Endothelial cell of umbilical vein (primary cell): ENCODE measurements around the gene ZNF672. TPM values are rescaled to one million over a fixed set of nuclear protein-coding genes. Genes with fewer than 3 reads are reported as not detected.

Experiments
- BruUV-seq: library from RNA; stranded (reverse); fragments of 400-500 nt; replicated peaks from 2 replicates; lab custom pipeline; 2021; lab: Mats Ljungman, UMichigan
- CTCF ChIA-PET: fragments of 300-600, 350-600 bp; sonication (Branson Sonifier 250); formaldehyde crosslinking; loops from one replicate; lab custom pipeline; 2021; ENCODE audit warnings: antibody characterized with exemption, inconsistent platforms; lab: Charles Lee
- POLR2A ChIA-PET: fragments of 300-600, 350-600 bp; sonication (Branson Sonifier 250); formaldehyde crosslinking; loops from one replicate; lab custom pipeline; 2021; ENCODE audit warnings: antibody characterized with exemption, inconsistent platforms; lab: Charles Lee
- DNase-seq: peaks from one replicate; pipeline ENCODE4 v3.0.0-alpha.2; 2011; ENCODE audit warnings: low read depth, low spot score
- FAIRE-seq: peaks from 2 replicates; lab custom pipeline; 2011; peaks lifted over from hg19 to GRCh38; lab: Jason Lieb, UNC
- H2AFZ ChIP-seq: 2 replicates; pipeline ENCODE4 v1.6.0; 2012; ENCODE audit warnings: low read depth, low read length, control low read depth, inconsistent platforms
- H3K27ac ChIP-seq: 2 replicates; pipeline ENCODE4 v1.5.1; 2011; ENCODE audit warnings: low read depth, mild to moderate bottlenecking, control low read depth, low read length, moderate library complexity; ENCODE audit not compliant: insufficient read depth
- H3K27me3 ChIP-seq, 2 experiments: 2 replicates each; pipeline versions ENCODE4 v1.6.0 to v1.6.1; 2011; ENCODE audit warnings: low read length in 2 of 2, mixed read lengths in 1 of 2; ENCODE audit not compliant: control insufficient read depth in 2 of 2, insufficient read depth in 2 of 2
- H3K36me3 ChIP-seq, 2 experiments: 2 replicates in 1 of 2; 3 replicates in 1 of 2; pipeline ENCODE4 v1.5.1; 2011; ENCODE audit warnings: low read length in 2 of 2, mild to moderate bottlenecking in 1 of 2, moderate library complexity in 1 of 2; ENCODE audit not compliant: control insufficient read depth in 2 of 2, insufficient read depth in 2 of 2; ENCODE audit errors: extremely low read depth in 1 of 2
- H3K4me1 ChIP-seq: 3 replicates; pipeline ENCODE4 v1.5.1; 2011; ENCODE audit warnings: mild to moderate bottlenecking, low read length; ENCODE audit not compliant: control insufficient read depth, insufficient read depth; ENCODE audit errors: extremely low read depth
- H3K4me2 ChIP-seq: 2 replicates; pipeline ENCODE4 v1.6.1; 2011; ENCODE audit warnings: low read length, control low read depth, mixed read lengths; ENCODE audit not compliant: insufficient read depth
- H3K4me3 ChIP-seq, 3 experiments: fragments of 200-600 bp in 1 of 3; sonication (generic), shearing (Covaris generic) in 1 of 3; replicated peaks in 1 of 3; 2 replicates each; pipeline ENCODE4 v1.5.1; 2011 to 2016; ENCODE audit warnings: control low read depth in 3 of 3, low read length in 3 of 3, mild to moderate bottlenecking in 2 of 3, inconsistent platforms in 1 of 3, low read depth in 1 of 3, moderate library complexity in 1 of 3; ENCODE audit not compliant: insufficient read depth in 1 of 3
- H3K79me2 ChIP-seq: 2 replicates; pipeline ENCODE4 v1.6.0; 2012; ENCODE audit warnings: low read length, inconsistent platforms; ENCODE audit not compliant: control insufficient read depth, insufficient read depth
- H3K9ac ChIP-seq: replicated peaks from 2 replicates; pipeline ENCODE3; 2011; ENCODE audit warnings: low read length, control low read depth; ENCODE audit not compliant: insufficient read depth; ENCODE audit errors: extremely low read depth
- H3K9me1 ChIP-seq: replicated peaks from 3 replicates; pipeline ENCODE4 v1.6.0; 2011; ENCODE audit warnings: mild to moderate bottlenecking, low read length; ENCODE audit not compliant: control insufficient read depth, insufficient read depth; ENCODE audit errors: extremely low read depth
- H3K9me3 ChIP-seq: replicated peaks from 2 replicates; pipeline ENCODE4 v1.5.1; 2012; ENCODE audit warnings: low read length, inconsistent platforms; ENCODE audit not compliant: control insufficient read depth, insufficient read depth
- H4K20me1 ChIP-seq: replicated peaks from 2 replicates; pipeline ENCODE3; 2011; ENCODE audit warnings: mild to moderate bottlenecking, low read length; ENCODE audit not compliant: control insufficient read depth, insufficient read depth; ENCODE audit errors: extremely low read depth
- EZH2 ChIP-seq: IDR thresholded peaks from 2 replicates; pipeline ENCODE4 v1.6.1; 2012; ENCODE audit warnings: borderline replicate concordance, low read depth, mild to moderate bottlenecking, moderate library complexity, low read length, inconsistent platforms; ENCODE audit not compliant: severe bottlenecking
- FOS ChIP-seq: IDR thresholded peaks from 2 replicates; pipeline ENCODE4 v1.6.1; 2011; ENCODE audit warnings: mild to moderate bottlenecking, low read length, moderate library complexity, borderline replicate concordance; ENCODE audit not compliant: insufficient read depth
- GATA2 ChIP-seq: IDR thresholded peaks from 2 replicates; pipeline ENCODE4 v1.7.0; 2011; ENCODE audit warnings: low read depth, mild to moderate bottlenecking, moderate library complexity, mixed read lengths, low read length; ENCODE audit not compliant: insufficient read length, insufficient read depth
- JUN ChIP-seq: IDR thresholded peaks from 2 replicates; pipeline ENCODE4 v1.6.1; 2011; ENCODE audit warnings: borderline replicate concordance, low read depth; ENCODE audit not compliant: insufficient read length, insufficient read depth
- MAX ChIP-seq: IDR thresholded peaks from 2 replicates; pipeline ENCODE4 v1.6.1; 2011; ENCODE audit not compliant: insufficient read depth, insufficient read length
- MYC ChIP-seq: IDR thresholded peaks from one replicate; pipeline ENCODE4 v1.6.1; 2011; ENCODE audit warnings: mild to moderate bottlenecking, low read depth, low read length
- POLR2A ChIP-seq: IDR thresholded peaks from 2 replicates; pipeline ENCODE4 v1.6.1; 2012; ENCODE audit warnings: low read depth, mild to moderate bottlenecking, control low read depth, low read length
- POLR2AphosphoS5 ChIP-seq: IDR thresholded peaks from 2 replicates; pipeline ENCODE4 v1.6.1; 2012; ENCODE audit warnings: low read depth, mild to moderate bottlenecking, control low read depth, low read length, moderate library complexity; ENCODE audit not compliant: insufficient read depth
- dilution Hi-C: fragments of 300-500 bp; cut with MboI; formaldehyde crosslinking; loops from one replicate; pipeline ENCODE4 v1.15.0; 2019; ENCODE audit warnings: low sequenced_read_pairs; ENCODE audit not compliant: extremely low pct_ligation_motif_present
- intact Hi-C: fragments of 100-400 bp; cut with micrococcal nuclease; formaldehyde crosslinking; loops from one replicate; pipeline ENCODE4 v1.10.0; 2022
- polyA plus RNA-seq, 4 experiments: library from polyadenylated mRNA; depleted of rRNA in 3 of 4; stranded (reverse) in 3 of 4; unstranded in 1 of 4; fragments of >200 nt; gene quantifications; 2 replicates each; pipeline versions ENCODE4 v1.2.1 to v1.2.3, GENCODE V29; 2011 to 2012; ENCODE audit warnings: missing spikeins in 1 of 4
- total RNA-seq: library from RNA; stranded (reverse); gene quantifications from 2 replicates; pipeline ENCODE4 v1.2.3, GENCODE V29; 2021
- TF ChIP-seq, protein P1 (sequence below), 2 donors: IDR thresholded peaks; 1 replicate in 1 of 2; 2 replicates in 1 of 2; pipeline ENCODE4 v1.5.1; 2011; ENCODE audit warnings: low read length in 2 of 2, mild to moderate bottlenecking in 2 of 2, moderate library complexity in 2 of 2, control low read depth in 1 of 2, inconsistent platforms in 1 of 2, low read depth in 1 of 2; ENCODE audit not compliant: insufficient read depth in 1 of 2; ENCODE audit errors: extremely low read depth in 1 of 2

The ZNF672 gene
- total and polyA plus RNA-seq, 2 donors (not counting 3 experiments of a cell fraction or from before 2014, with no cell fraction given): 20.1 to 29.6 TPM

DNA sequence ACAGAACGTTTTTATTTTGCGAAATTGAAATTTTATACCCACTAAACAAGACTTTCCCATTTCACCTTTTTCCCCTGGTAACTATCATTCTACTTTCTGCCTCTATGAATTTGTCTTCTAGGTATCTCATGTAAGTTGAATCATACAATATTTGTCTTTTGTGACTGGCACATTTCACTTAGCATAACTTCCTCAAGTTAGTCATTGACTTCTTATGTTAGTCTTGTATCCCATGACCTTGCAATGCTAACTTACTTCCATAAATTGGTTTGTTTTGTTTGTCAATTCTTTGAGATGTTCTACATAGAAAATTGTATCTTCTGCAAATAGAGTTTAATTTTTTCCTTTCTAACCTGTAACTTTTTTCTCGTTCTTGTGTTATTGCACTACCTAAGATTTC lies 39.2 kb upstream of the ZNF672 start:
- no peaks in the 10 kb centered on the region for H3K36me3 ChIP-seq
- H3K4me1 ChIP-seq: no peaks in the 10 kb centered on the region
- no peaks in the 10 kb centered on the region for H3K9me1 ChIP-seq
- CTCF ChIA-PET: no interaction called here
- no peaks in the 10 kb centered on the region for H3K79me2 ChIP-seq
- dilution Hi-C loops: no loop called here
- H3K27me3 ChIP-seq: no peaks in the 10 kb centered on the region
- no peak overlapping the region for H3K27ac ChIP-seq
- no peaks in the 10 kb centered on the region for H4K20me1 ChIP-seq
- H2AFZ ChIP-seq: no peak overlapping the region
- DNase-seq: no peak
- no peak for TF ChIP-seq EZH2
- TF ChIP-seq GATA2: no peak
- TF ChIP-seq MYC: no peak
- no peak for TF ChIP-seq JUN
- TF ChIP-seq FOS: no peak
- no peak for TF ChIP-seq POLR2AphosphoS5
- TF ChIP-seq POLR2A: no peak
- TF ChIP-seq MAX: no peak
- TF ChIP-seq, protein P1, sequence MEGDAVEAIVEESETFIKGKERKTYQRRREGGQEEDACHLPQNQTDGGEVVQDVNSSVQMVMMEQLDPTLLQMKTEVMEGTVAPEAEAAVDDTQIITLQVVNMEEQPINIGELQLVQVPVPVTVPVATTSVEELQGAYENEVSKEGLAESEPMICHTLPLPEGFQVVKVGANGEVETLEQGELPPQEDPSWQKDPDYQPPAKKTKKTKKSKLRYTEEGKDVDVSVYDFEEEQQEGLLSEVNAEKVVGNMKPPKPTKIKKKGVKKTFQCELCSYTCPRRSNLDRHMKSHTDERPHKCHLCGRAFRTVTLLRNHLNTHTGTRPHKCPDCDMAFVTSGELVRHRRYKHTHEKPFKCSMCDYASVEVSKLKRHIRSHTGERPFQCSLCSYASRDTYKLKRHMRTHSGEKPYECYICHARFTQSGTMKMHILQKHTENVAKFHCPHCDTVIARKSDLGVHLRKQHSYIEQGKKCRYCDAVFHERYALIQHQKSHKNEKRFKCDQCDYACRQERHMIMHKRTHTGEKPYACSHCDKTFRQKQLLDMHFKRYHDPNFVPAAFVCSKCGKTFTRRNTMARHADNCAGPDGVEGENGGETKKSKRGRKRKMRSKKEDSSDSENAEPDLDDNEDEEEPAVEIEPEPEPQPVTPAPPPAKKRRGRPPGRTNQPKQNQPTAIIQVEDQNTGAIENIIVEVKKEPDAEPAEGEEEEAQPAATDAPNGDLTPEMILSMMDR (IDR thresholded peaks at IDR 0.05; ENCODE audit: extremely low read depth in 1 of 2, insufficient read depth in 1 of 2, low read depth in 1 of 2, low read length in 2 of 2): no peak
- no peak for FAIRE-seq
- no peak overlapping the region for H3K4me2 ChIP-seq
- H3K9ac ChIP-seq: no peak overlapping the region
- BruUV-seq: no TSS peak
- POLR2A ChIA-PET: no interaction called here
- no peaks in the 10 kb centered on the region for H3K9me3 ChIP-seq
- H3K4me3 ChIP-seq: no peak overlapping the region
- intact Hi-C loops: no loop called here
